ENCODE data around the gene PTPRN2.

- no peak for TF ChIP-seq CTCF (conservative IDR thresholded peaks at IDR 0.05; ENCODE audit: low read length)
- no peak for TF ChIP-seq EZH2phosphoT487 (IDR thresholded peaks at IDR 0.05; ENCODE audit: borderline replicate concordance, low read depth, low read length)
Observed at GRCh38 chr7:157904866-157905570, 682.6 kb downstream of the PTPRN2 start.

Data from OCI-LY7 (cell line).